AG09319 (cell line): ENCODE data around the gene NDE1.

Experiments
- DNase-seq: peaks from one replicate; pipeline ENCODE4 v3.0.0-alpha.2; 2010; ENCODE audit warnings: low read depth; ENCODE audit errors: extremely low read depth
- CTCF ChIP-seq: IDR thresholded peaks from 2 replicates; pipeline ENCODE4 v1.5.1; 2011; ENCODE audit warnings: low read depth, mild to moderate bottlenecking, inconsistent platforms, low read length, moderate library complexity

NDE1 gene

GRCh38 chr16:15773968-15774367, 123.9 kb downstream of the NDE1 start:
- DNase-seq: no peak
- TF ChIP-seq CTCF: no peak

GRCh38 chr16:15775209-15775608, 125.2 kb downstream of the NDE1 start:
- DNase-seq: no peak
- no peak for TF ChIP-seq CTCF

GRCh38 chr16:15775663-15776304, 125.7 kb downstream of the NDE1 start:
- DNase-seq: no peak
- no peak for TF ChIP-seq CTCF
